HG03442 (cell line): Measurements from ENCODE around the gene ZNF557.
A peak's percentile ranks its signal among the peaks of the same experiment; 100 is the strongest.
"Not testable (repeated sequence)": the region's sequence is repeated elsewhere in the genome, so short reads cannot be mapped to it uniquely, and the experiment has no call there.

Experiments
- ATAC-seq: cut with Tn5 transposase; IDR thresholded peaks from one replicate; pipeline ENCODE4 v1.9.1; 2021; ENCODE audit warnings: mild to moderate bottlenecking, moderate library complexity; ENCODE audit not compliant: unreplicated experiment

ZNF557 gene

GRCh38 chr19:7069042-7069903, at the start of gene ZNF557:
Gene ZNF557, plus strand, starts transcription at chr19:7069703. Its CDS starts 5,372 bp downstream, at chr19:7075075.
- peak; percentile 89 for ATAC-seq

DNA sequence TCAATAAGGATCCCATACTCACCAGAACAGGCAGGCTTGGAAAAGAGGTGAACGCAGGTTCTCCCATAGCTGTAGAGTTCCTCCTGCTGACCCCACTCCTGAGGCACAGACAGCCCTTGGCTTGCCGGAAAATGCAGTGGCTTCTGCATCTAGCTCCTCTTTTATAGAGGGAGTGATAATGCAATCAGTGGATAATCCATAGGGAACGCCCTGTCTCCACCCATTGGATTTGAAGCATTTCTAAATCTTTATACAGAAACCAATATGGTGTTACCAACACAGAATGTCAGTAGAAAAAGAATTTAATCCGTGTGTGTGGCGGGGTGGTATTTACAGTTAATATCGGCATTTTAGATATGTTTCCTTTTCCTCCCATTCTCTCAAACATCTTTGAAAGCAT, 48.2 kb upstream of the ZNF557 start, which contains the start of gene MBD3L2B:
MBD3L2B (minus strand) TSS at position 101 of the 400 bp plus-strand sequence; CDS start at position 67, 34 bp downstream.
- not testable (repeated sequence) for ATAC-seq

- ATAC-seq, result not testable (repeated sequence)
Observed at GRCh38 chr19:7028790-7029189, 40.7 kb upstream of the ZNF557 start.

DNA sequence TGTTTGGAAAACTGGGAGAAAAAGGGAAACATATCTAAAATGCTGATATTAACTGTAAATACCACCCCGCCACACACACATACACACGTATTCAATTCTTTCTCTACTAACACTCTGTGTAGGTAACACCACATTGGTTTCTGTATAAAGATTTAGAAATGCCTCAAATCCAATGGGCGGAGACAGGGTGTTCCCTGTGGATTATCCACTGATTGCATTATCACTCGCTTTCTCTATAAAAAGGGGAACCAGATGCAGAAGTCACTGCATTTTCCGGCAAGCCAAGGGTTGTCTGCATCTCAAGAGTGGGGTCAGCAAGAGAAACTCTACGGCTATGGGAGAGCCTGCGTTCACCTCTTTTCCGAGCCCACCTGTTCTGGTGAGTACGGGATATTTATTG, 39.2 kb upstream of the ZNF557 start, which contains the start of gene MBD3L5:
MBD3L5 (plus strand) TSS at position 301 of the 400 bp plus-strand sequence; CDS start at position 335, 34 bp downstream.
- ATAC-seq, result not testable (repeated sequence)

GRCh38 chr19:7040079-7040478, 29.4 kb upstream of the ZNF557 start, which contains the start of gene MBD3L4:
Gene MBD3L4, minus strand, starts transcription at chr19:7040179. Its CDS starts 35 bp downstream, at chr19:7040144.
- ATAC-seq, result not testable (repeated sequence)

DNA sequence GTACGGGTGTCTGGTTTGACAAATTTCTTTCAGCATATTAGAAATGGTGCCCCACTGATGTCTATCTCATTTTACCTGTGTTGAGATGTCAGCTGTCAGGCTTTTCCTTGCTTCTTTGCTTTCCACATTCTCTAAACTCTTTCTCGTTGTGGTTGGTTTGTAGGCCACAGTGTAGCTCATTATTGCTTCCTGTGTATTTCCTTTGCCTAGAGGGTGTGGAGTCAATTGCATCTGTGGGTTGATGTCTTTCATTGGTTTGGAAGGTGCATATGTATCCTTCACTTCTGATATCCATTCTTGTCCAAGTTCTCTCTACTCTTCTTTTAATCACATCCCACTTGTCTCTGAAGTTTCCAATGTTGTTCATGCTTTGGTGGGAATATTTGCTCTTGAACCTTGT, 27.9 kb upstream of the ZNF557 start:
- ATAC-seq, result not testable (repeated sequence)

- not testable (repeated sequence) for ATAC-seq
Observed at GRCh38 chr19:7049021-7049420, 20.5 kb upstream of the ZNF557 start, which contains the start of gene MBD3L2. Gene MBD3L2, plus strand, starts transcription at chr19:7049321. Its CDS starts 53 bp downstream, at chr19:7049374.

GRCh38 chr19:7051421-7051820, 18.1 kb upstream of the ZNF557 start:
- not testable (repeated sequence) for ATAC-seq

- ATAC-seq, result not testable (repeated sequence)
Observed at GRCh38 chr19:7052896-7053295, 16.6 kb upstream of the ZNF557 start.

DNA sequence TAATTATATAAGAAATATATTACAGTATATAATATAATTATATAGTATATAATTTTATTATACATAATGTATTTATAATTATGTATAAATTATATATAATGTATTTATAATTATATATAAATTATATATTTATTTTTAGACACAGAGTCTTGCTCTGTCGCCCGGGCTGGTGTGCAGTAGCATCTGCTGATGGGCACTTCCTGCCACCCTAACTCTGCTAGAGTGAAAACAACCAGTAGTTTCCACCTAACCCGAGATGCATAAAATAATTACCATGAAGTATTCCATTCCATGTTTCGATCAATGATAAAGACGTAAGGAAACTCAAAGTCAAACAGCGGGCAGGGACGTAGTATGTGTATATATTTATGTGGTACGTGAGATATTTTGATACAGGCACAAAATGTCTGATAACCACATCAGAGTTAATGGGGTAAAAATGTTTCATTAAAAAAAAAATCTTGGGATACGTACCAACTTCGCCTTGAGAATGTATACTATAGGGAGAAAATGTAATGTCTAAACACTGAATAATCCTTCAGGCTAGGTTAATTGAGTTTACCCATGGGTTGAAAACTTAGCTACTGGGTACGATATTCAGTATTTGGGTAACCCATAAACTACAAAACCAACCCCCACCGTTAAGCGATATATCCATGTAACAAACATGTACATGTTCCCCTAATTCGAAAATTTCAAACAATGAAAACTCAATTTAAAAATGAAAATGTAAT, 14.7 kb upstream of the ZNF557 start:
- not testable (repeated sequence) for ATAC-seq

DNA sequence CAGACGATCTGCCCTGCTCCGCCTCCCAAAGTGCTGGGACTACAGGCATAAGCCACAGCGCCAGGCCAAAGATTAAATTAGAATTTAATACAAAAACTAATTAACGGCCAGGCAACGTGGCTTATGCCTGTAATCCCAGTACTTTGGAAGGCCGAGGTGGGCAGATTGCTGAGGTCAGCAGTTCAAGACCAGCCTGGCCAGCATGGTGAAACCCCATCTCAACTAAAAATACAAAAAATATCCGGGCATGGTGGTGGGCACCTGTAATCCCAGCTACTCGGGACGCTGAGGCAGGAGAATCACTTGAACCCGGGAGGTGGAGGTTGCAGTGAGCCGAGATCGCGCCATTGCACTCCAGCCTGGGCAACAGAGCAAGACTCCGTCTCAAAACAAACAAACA, 13.8 kb upstream of the ZNF557 start:
- ATAC-seq, result not testable (repeated sequence)

DNA sequence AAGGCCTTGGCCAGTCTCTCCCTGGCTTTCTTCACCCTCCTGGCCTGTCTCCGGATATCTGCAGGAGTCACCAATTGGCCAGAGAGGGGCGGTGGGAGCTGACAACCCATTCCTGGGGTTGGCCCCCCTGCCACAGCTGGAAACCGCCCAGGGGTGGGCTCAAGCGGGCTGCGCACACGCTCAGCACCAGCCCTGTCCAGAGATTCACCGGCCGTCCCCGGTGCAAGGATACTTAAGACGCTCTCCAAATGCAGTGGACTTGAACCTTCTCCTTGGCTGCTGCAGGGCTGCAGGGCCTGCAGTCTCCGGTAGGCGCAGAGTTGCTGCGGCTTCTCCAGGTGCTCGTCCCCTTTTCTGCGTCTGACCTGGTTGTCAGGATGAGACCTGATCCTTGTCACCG, 13.1 kb upstream of the ZNF557 start:
- ATAC-seq, result not testable (repeated sequence)

- not testable (repeated sequence) for ATAC-seq
Observed at GRCh38 chr19:7058576-7058975, 10.9 kb upstream of the ZNF557 start, which contains the start of gene MBD3L3. Gene MBD3L3, minus strand, starts transcription at chr19:7058676. Its CDS starts 71 bp downstream, at chr19:7058605.

GRCh38 chr19:7059977-7060376, 9.5 kb upstream of the ZNF557 start:
- not testable (repeated sequence) for ATAC-seq

- ATAC-seq, result no peak
Observed at GRCh38 chr19:7063339-7063738, 6.2 kb upstream of the ZNF557 start.

DNA sequence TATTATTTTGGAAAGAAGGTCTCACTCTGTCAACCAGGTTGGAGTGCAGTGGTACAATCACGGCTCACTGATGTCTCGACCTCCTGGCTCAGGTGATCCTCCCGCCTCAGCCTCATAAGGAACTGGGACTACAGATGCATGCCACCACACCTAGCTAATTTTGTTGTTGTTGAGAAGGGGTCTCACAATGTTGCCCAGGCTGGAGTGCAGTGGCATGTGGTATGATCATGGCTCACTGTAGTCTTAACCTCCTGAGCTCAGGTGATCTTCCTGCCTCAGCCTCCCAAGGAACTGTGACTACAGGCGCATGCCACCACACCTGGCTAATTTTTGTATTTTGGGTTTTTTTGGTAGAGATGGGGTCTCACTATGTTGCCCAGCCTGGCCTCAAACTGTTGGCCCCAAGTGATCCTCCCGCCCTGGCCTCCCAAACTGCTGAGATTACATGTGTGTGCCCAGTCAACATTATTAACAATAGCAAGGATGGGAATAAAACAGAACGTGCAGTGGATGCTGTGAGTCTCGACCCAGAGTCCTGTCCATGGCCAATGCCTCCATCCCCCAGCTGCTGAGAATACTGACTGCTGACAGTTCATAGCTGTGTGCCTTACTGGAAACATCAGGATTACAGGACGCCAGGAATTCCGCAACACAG, 5.6 kb upstream of the ZNF557 start:
- ATAC-seq, result no peak

DNA sequence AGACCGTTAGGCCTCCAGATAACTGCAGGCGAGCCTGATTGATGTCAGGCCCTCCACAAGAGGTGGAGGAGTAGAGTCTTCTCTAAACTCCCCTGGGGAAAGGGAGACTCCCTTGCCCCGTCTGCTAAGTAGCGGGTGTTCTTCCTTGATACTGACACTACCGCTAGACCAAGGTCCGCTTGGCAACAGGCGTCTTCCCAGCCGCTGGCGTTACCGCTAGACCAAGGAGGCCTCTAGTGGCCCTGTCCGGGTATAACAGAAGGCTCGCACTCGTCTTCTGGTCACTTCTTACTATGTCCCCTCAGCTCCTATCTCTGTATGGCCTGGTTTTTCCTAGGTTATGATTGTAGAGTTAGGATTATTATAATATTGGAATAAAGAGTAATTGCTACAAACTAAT, 2.4 kb upstream of the ZNF557 start:
- ATAC-seq, result not testable (repeated sequence)

DNA sequence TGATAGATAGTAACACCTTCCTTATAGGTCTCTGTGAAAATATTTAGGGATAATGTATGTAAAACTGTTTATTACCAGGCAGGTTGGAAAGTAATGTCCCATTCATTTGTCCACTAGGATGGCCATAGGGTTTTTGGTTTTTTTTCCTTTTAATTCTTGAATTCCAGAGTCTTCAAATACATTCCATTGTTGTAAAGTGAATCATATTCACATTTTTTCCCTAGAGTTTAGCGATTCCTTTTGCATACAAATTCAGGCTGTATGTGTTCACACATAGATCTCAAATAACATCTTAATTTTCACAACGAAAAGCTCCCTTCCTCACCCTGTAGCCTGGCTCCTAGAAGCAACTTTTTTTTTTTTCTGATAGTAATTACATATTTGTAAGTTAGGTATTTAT, 1.8 kb upstream of the ZNF557 start:
- ATAC-seq, result no peak

DNA sequence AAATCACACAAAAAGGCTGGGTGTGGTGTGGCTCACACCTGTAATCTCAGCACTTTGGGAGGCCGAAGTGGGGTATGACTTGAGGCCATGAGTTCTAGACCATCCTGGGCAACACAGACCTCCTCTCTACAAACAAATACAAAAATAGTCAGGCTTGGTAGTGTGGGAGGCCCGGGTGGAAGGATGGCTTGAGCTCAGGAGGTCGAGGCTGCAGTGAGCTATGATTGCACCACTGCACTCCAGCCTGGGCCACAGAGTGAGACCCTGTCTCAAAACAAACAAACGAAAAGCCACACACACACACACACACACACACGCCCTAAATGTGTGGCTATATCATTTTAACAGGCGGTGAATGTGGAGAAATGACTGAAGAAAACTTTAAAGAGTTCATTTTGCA, 904 bp upstream of the ZNF557 start:
- no peak for ATAC-seq

GRCh38 chr19:7069904-7070226, 362 bp downstream of the ZNF557 start:
- no peak for ATAC-seq

GRCh38 chr19:7072541-7072940, 3.0 kb downstream of the ZNF557 start:
- ATAC-seq, result no peak
